Astrocyte of the cerebellum (primary cell): ENCODE results near the gene TTC3.

Experiments
- DNase-seq: peaks from one replicate; pipeline ENCODE4 v3.0.0-alpha.2; 2011; ENCODE audit warnings: low read depth
- H3K4me3 ChIP-seq: 2 replicates; pipeline ENCODE4 v1.5.1; 2011; ENCODE audit warnings: mild to moderate bottlenecking, low read depth, low read length, moderate library complexity
- in situ Hi-C: cut with HindIII; loops from 2 replicates; pipeline ENCODE4 v1.10.0; 2017; ENCODE audit warnings: low sequenced_read_pairs
- TF ChIP-seq, protein P1 (sequence below): IDR thresholded peaks from 2 replicates; pipeline ENCODE4 v1.5.1; 2012; ENCODE audit warnings: low read length, low read depth, moderate library complexity, mild to moderate bottlenecking; ENCODE audit errors: missing control alignments

The TTC3 gene

DNA sequence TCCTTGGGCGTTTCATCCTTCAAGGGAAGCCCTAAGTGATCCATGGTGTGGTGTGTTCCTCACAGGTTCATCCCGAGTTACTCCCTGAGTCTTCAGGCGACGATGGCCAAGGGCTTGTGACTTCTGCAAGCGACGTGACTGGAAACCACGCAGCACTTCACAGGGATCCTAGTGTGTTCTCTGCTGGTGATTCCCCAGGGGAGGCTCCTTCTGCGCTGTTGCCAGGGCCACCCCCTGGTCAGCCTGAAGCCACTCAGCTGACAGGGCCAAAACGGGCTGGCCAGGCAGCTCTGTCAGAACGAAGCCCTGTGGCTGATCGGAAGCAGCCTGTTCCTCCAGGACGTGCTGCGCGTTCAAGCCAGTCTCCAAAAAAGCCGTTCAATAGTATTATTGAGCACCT is 122.6 kb downstream of the TTC3 start:
- in situ Hi-C loops, result no loop called here
- DNase-seq, result no peak
- TF ChIP-seq, protein P1, sequence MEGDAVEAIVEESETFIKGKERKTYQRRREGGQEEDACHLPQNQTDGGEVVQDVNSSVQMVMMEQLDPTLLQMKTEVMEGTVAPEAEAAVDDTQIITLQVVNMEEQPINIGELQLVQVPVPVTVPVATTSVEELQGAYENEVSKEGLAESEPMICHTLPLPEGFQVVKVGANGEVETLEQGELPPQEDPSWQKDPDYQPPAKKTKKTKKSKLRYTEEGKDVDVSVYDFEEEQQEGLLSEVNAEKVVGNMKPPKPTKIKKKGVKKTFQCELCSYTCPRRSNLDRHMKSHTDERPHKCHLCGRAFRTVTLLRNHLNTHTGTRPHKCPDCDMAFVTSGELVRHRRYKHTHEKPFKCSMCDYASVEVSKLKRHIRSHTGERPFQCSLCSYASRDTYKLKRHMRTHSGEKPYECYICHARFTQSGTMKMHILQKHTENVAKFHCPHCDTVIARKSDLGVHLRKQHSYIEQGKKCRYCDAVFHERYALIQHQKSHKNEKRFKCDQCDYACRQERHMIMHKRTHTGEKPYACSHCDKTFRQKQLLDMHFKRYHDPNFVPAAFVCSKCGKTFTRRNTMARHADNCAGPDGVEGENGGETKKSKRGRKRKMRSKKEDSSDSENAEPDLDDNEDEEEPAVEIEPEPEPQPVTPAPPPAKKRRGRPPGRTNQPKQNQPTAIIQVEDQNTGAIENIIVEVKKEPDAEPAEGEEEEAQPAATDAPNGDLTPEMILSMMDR, result no peak
- no peak overlapping the region for H3K4me3 ChIP-seq

GRCh38 chr21:37196847-37197246 is 123.8 kb downstream of the TTC3 start:
- no peak overlapping the region for H3K4me3 ChIP-seq
- no peak for DNase-seq
- TF ChIP-seq, protein P1, result no peak
- in situ Hi-C loops, result no loop called here

DNA sequence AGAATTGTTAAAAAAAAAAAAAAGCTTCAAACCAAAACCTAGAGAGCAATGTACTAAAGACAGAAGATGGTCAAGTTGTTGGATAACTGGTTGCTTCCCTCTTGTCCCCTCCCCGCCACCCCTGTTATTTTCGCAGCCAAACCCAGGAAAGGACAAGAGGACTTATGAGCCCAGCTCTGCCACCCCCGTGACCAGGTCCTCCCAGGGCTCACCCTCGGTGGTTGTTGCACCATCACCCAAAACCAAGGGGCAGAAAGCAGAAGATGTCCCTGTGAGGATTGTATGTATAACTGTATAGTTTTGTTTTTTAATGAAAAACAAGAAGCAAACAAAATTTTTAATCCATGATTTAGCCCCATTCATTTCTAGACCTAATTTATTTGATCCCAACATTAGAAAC is 124.7 kb downstream of the TTC3 start:
- in situ Hi-C loops, result no loop called here
- no peak overlapping the region for H3K4me3 ChIP-seq
- TF ChIP-seq, protein P1, result no peak
- no peak for DNase-seq

- H3K4me3 ChIP-seq, result no peak overlapping the region
- in situ Hi-C loops, result no loop called here
- DNase-seq, result peak; percentile 39
- TF ChIP-seq, protein P1, result no peak
Observed at GRCh38 chr21:37199057-37199924, 126.2 kb downstream of the TTC3 start.

- no peak overlapping the region for H3K4me3 ChIP-seq
- TF ChIP-seq, protein P1, result no peak
- DNase-seq, result no peak
- in situ Hi-C loops, result no loop called here
Observed at GRCh38 chr21:37200641-37201480, 127.8 kb downstream of the TTC3 start.

GRCh38 chr21:37202221-37203110 is 129.4 kb downstream of the TTC3 start:
- no peak overlapping the region for H3K4me3 ChIP-seq
- in situ Hi-C loops, result no loop called here
- DNase-seq, result no peak
- TF ChIP-seq, protein P1, result no peak
